ENCODE results near the gene XXYLT1.
"Not testable (repeated sequence)": the region's sequence is repeated elsewhere in the genome, so short reads cannot be mapped to it uniquely, and the experiment has no call there.

XXYLT1 gene

GRCh38 chr3:195046441-195046840, 224.5 kb downstream of the XXYLT1 start:
- H3K4me3 ChIP-seq (ENCODE audit: low read depth, low read length): no peak overlapping the region
- no peak for DNase-seq (ENCODE audit: low read depth)

DNA sequence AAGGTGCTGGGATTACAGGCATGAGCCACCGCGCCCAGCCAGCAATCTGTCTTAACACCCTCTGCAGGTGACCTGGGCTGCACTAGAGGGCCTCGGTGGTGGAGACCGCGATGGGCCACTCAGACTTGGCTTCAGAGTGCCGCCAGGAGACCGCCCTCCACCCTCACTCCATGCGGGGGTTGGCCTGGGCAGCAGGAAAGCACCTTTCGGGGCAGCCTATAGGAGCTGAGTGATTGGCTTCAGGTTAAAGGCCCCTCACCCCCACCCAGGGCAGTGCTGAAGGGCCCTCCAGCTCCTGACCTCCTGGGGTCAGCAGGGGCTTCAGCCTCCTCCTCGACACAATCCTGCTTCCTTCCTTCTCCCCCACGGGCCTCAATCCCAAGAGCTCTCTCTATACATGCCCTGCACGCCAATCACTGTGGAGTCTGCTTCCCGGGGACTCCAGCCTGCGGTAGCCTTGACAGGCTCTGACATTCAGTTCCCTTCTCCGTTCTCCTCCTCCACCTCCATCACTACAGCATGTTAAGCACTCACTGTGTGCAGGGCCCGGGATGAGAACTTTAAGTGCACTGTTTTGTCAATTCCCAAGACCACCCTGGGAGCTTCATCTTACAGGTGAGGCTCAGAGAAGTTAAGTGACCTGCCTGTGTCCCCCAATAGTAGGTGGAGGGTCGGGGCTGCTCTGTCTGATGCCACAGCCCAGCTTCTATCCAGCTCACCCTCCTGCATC, 225.3 kb downstream of the XXYLT1 start:
- H3K4me3 ChIP-seq (ENCODE audit: low read depth, low read length): no peak overlapping the region
- DNase-seq (ENCODE audit: low read depth): no peak

- DNase-seq (ENCODE audit: low read depth): no peak
Observed at GRCh38 chr3:195044411-195044810, 226.5 kb downstream of the XXYLT1 start.

GRCh38 chr3:195043607-195044339, 227.2 kb downstream of the XXYLT1 start:
- no peak for DNase-seq (ENCODE audit: low read depth)
- no peak overlapping the region for H3K4me3 ChIP-seq (ENCODE audit: low read depth, low read length)

More at GRCh38 chr3:195044411-195044810, 226.5 kb downstream of the XXYLT1 start:
- H3K4me3 ChIP-seq (ENCODE audit: low read depth, low read length): no peak overlapping the region

DNA sequence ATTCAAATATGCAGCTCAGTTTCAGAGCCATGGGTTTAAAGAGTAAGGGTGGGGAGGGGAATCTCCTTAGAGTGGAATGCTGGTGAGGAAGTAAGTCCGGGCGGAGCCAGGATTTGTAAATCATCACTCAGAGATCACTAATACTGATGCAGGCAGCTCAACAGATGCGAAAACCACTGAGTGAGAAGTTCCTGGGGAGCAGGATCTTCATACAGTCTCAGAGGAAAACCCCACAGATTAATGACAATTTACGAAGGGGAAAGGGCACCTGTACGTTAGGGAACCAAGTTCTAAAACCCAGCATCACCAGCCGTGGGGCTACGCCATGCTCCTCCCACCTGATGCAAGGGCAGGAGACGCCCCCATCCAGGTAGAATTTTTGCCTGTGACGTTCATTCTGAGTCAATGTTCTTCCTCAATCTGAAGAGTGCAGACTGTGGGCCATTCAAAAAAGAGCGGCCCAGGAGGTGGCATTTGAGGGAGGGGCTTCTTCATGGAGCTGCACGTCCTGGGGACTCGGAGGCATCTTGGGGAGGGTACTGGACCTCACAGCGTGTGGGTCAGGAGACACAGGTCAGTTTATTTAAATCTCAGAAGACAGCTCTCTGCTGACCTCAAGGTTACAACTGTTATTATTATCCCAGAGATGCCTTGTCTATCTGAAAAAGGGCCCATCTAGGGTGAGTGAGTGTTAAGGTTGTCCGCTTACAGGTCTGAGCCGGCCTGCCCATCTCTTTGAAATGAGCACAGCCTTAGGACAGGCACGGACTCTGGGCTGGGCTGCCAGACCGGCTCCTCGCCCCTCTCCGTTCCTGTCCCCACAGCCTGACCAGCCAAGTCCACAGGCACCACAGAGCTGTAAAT, 228.0 kb downstream of the XXYLT1 start:
- no peak for DNase-seq (ENCODE audit: low read depth)
- H3K4me3 ChIP-seq (ENCODE audit: low read depth, low read length): no peak overlapping the region

DNA sequence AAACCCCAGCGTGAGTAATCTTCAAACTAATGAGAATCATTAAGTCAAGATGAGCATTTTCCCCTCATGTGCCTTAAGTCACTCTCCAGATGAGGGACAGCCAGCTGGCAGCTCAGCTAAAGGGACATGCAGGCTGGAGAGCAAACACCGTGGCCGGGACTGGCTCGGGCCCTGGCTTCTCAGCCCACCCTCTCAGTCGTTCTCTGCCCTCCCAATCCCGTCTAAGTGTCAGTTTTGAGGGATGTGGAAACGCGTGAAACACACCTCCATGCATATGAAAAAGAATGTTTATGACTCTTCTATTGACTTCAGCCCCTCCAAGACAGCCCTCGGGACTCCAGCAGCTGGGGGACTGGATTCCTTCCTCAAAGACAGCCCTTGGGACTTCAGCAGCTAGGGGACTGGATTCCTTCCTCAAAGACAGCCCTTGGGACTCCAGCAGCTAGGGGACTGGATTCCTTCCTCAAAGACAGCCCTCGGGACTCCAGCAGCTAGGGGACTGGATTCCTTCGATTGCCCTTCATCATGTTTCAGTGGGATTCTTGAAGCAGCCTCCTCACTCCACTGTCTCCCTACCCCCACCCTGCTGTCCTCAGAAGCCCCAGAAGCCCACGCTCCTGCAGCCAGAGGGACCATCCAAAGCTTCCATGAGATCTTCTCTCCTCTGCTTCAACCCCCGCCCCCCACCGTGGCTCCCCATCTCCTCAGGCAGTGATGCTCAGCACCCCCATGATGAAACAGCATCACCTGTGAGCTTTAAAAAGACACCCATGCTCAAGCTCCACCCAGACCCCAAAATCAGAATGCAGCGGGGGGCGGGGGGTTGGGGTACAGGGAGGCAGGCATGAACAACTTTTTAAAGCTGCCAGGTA, 228.9 kb downstream of the XXYLT1 start:
- no peak overlapping the region for H3K4me3 ChIP-seq (ENCODE audit: low read depth, low read length)
- no peak for DNase-seq (ENCODE audit: low read depth)

DNA sequence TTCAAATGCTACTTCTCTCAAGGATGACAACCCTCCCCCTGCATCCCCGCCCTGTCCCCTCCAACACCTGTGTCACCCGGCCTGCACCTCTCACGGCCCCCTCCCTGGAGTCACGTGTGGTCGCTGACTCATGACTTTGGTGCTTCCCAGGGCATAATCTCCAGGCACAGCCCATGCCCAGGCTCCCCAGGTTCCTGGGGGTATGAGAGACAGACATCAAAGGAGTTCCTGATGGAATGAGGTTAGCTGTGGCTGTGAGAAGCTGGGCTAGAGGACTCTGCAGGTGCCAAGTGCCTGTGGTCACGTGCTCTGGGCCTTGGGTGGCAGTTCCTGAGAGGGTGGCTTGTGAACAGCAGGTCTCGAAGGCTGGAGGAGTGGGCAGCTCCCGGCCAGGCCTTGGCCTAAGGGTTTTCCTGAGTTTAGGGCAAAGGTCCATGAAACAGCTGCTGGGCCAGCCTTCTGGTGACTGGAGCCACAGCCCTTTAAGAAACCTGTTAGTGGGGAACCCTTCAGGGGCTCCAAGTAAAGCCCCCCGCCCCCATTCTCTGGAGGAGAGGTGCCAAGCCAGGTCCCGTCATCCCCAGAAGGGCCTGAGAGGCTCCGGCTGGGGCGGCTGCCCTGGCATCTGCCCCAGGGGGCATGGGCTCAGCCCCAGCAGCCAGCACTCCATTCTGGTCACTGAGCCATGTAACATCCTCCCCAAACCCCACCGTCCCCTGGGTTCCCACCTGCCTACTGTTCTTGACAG, 230.0 kb downstream of the XXYLT1 start:
- H3K4me3 ChIP-seq (ENCODE audit: low read depth, low read length): no peak overlapping the region
- DNase-seq (ENCODE audit: low read depth): no peak

GRCh38 chr3:195040094-195040493, 230.9 kb downstream of the XXYLT1 start:
- DNase-seq (ENCODE audit: low read depth): no peak
- H3K4me3 ChIP-seq (ENCODE audit: low read depth, low read length): no peak overlapping the region

DNA sequence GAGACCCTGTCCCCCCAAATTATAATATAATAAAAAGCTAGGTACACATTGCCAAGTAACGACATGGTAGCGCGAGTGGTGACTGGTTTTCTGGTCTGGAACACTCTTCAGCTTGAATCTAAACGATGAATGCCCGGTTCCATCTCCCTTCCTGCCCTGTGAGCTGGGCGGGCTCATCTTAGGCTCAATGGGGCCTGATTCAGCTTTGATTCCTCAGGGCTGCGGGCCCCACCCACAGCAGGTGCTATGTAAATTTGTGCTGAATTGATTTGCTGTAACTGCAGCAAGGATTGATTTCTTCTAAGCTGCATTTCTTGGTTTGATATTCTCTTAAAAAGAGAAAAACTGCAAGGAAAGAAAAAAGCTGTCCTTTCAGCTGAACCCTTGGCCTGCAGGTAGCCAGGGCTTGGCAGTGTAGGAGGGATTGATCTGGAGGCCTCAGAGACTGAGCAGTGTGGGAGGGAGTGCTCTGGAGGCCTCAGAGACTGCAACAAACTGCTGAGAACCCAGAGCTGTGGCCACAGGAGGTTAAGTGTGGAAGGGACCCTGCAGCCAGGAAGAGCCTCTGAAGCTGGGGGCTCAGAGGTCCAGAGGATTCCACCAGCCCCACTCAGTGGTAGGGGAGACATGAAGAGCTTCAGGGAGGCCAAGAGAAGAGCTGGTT, 231.6 kb downstream of the XXYLT1 start:
- H3K4me3 ChIP-seq (ENCODE audit: low read depth, low read length): no peak overlapping the region
- DNase-seq (ENCODE audit: low read depth): no peak

GRCh38 chr3:195038161-195038560, 232.8 kb downstream of the XXYLT1 start:
- no peak for DNase-seq (ENCODE audit: low read depth)
- no peak overlapping the region for H3K4me3 ChIP-seq (ENCODE audit: low read depth, low read length)

- not testable (repeated sequence) for H3K4me3 ChIP-seq (ENCODE audit: low read depth, low read length); DNase-seq (ENCODE audit: low read depth)
Observed at GRCh38 chr3:195037586-195037985, 233.4 kb downstream of the XXYLT1 start.

DNA sequence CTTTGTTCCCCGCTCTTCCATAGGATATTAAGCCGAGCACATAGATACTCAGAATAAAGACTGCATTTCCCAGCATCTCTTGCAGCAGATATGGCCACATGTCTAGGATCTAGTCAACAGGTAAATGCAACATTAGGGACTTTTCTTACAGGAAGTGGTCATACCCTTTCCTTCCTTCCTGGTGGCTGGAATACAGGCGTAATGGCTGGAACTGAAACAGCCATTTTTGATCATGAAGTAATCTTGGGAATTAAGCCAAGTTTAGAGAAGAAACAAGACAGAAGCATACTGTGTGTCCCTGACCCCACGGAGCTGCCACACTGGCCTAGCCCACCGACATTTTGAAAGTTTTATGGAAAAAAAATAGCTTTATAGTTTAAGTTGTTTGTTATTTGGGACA, 234.0 kb downstream of the XXYLT1 start:
- DNase-seq (ENCODE audit: low read depth): no peak

GRCh38 chr3:195036574-195036973, 234.4 kb downstream of the XXYLT1 start:
- no peak for DNase-seq (ENCODE audit: low read depth)
- H3K4me3 ChIP-seq (ENCODE audit: low read depth, low read length): no peak overlapping the region

More for the DNA sequence above, 234.0 kb downstream of the XXYLT1 start:
- H3K4me3 ChIP-seq (ENCODE audit: low read depth, low read length): no peak overlapping the region

GRCh38 chr3:195036203-195036505, 234.8 kb downstream of the XXYLT1 start:
- DNase-seq (ENCODE audit: low read depth): no peak
- no peak overlapping the region for H3K4me3 ChIP-seq (ENCODE audit: low read depth, low read length)

GRCh38 chr3:195035345-195036202, 235.4 kb downstream of the XXYLT1 start:
- no peak for DNase-seq (ENCODE audit: low read depth)
- H3K4me3 ChIP-seq (ENCODE audit: low read depth, low read length): no peak overlapping the region

DNA sequence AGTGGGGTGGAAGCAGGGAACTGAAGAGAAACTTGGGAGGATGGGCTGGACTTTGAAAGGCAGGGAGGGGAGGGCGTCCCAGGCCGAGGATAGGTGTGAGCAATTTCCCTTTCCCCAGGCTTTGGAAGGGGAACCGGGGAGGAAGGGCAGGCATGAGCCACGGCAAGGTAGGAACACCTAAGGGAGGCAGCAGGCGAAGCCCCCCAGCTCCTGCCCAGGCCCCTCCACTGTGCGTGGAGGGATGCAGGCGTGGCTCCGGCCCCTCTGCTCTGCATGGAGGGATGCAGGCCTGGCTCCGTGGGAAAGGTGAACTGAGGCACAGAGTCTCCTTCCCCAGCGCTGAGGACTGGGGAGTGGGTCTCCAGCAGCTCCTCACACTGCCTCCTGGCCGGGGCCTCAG, 236.4 kb downstream of the XXYLT1 start:
- no peak overlapping the region for H3K4me3 ChIP-seq (ENCODE audit: low read depth, low read length)
- DNase-seq (ENCODE audit: low read depth): no peak

DNA sequence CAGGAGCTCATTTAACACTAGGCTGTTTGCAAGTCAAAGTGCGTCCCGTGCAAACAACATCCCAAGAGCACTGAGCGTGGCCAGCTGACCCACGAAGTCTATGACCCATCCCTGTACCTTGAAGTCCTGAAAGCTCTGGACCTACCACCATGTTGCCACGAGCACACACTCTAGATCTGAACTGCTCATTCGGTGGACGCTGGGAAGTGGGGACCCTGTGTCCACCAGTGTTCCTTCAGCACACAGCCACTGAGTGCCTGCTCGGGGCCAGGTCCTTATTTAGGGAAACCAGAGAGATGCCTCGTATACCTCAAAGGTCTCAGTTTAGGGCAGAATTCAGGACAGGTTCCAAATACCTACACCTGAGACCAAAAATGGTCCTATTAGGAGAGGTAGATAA, 236.9 kb downstream of the XXYLT1 start:
- no peak overlapping the region for H3K4me3 ChIP-seq (ENCODE audit: low read depth, low read length)
- DNase-seq (ENCODE audit: low read depth): no peak
